HepG2 (cell line): ENCODE data around the gene CEP76. TPM values are rescaled to one million over a fixed set of nuclear protein-coding genes. Genes with fewer than 3 reads are reported as not detected.

Source experiments
- ARNT2 ChIP-seq: sonication (generic); formaldehyde crosslinking; IDR thresholded peaks from 2 replicates; pipeline ENCODE4 v1.8.0; 2022; ENCODE audit warnings: mild to moderate bottlenecking, low read depth, missing genetic modification reagents, moderate library complexity
- ATF4 ChIP-seq, 2 experiments: fragments of 450-650 bp in 1 of 2; sonication (generic) in 1 of 2; formaldehyde crosslinking; IDR thresholded peaks; 2 replicates each; pipeline versions ENCODE4 v1.5.0 to v1.8.0; 2020 to 2022; ENCODE audit warnings: mild to moderate bottlenecking in 1 of 2, missing genetic modification reagents in 1 of 2
- CBX2 ChIP-seq, 2 experiments: fragments of 200-600 bp in 1 of 2; sonication (generic); formaldehyde crosslinking in 1 of 2; IDR thresholded peaks; 2 replicates each; pipeline versions ENCODE4 v1.7.0 to v1.8.1; 2018 to 2022; ENCODE audit warnings: low read depth in 2 of 2, low read length in 1 of 2, mild to moderate bottlenecking in 1 of 2, missing genetic modification reagents in 1 of 2
- CREM ChIP-seq, 2 experiments: sonication (generic) in 1 of 2; formaldehyde crosslinking in 1 of 2; IDR thresholded peaks; 2 replicates each; pipeline versions ENCODE4 v1.4.0 to v1.6.1; 2016 to 2020; ENCODE audit warnings: antibody characterized with exemption in 1 of 2, mild to moderate bottlenecking in 1 of 2, missing genetic modification reagents in 1 of 2
- ELF1 ChIP-seq: sonication (generic); formaldehyde crosslinking; IDR thresholded peaks from 2 replicates; pipeline ENCODE4 v1.4.0; 2020; ENCODE audit warnings: missing genetic modification reagents
- ELF3 ChIP-seq: IDR thresholded peaks from 2 replicates; pipeline ENCODE4 v1.6.1; 2016; ENCODE audit warnings: missing genetic modification reagents, missing compliant biosample characterization
- FOSL2 ChIP-seq: sonication (generic); formaldehyde crosslinking; IDR thresholded peaks from 2 replicates; pipeline ENCODE4 v1.4.0; 2020; ENCODE audit warnings: missing genetic modification reagents
- FOXA1 ChIP-seq, 2 experiments: fragments of 450-650 bp in 1 of 2; sonication (generic) in 1 of 2; formaldehyde crosslinking in 1 of 2; IDR thresholded peaks; 2 replicates each; pipeline versions ENCODE4 v1.4.0 to v1.6.1; 2016 to 2020; ENCODE audit warnings: missing genetic modification reagents in 1 of 2
- GABPA ChIP-seq, 2 experiments: IDR thresholded peaks; 2 replicates each; pipeline ENCODE4 v1.6.1; 2011 to 2016; ENCODE audit warnings: low read depth in 2 of 2, low read length in 1 of 2, missing biosample characterization in 1 of 2, missing genetic modification characterization in 1 of 2
- GATAD1 ChIP-seq: IDR thresholded peaks from 2 replicates; pipeline ENCODE4 v1.6.1; 2016; ENCODE audit warnings: missing genetic modification reagents, missing compliant biosample characterization
- HNRNPUL1 ChIP-seq: fragments of 200-400 bp; formaldehyde crosslinking; IDR thresholded peaks from 2 replicates; pipeline ENCODE4 v1.6.1; 2017; ENCODE audit warnings: low read depth, mild to moderate bottlenecking, low read length, moderate library complexity
- HOXA3 ChIP-seq: sonication (generic); formaldehyde crosslinking; IDR thresholded peaks from 2 replicates; pipeline ENCODE4 v1.5.0; 2020; ENCODE audit warnings: missing genetic modification reagents
- JUNB ChIP-seq: sonication (generic); formaldehyde crosslinking; IDR thresholded peaks from 2 replicates; pipeline ENCODE4 v1.8.0; 2022; ENCODE audit warnings: missing genetic modification reagents, mild to moderate bottlenecking, borderline replicate concordance
- JUND ChIP-seq: sonication (generic); formaldehyde crosslinking; IDR thresholded peaks from 2 replicates; pipeline ENCODE4 v1.8.0; 2022; ENCODE audit warnings: mild to moderate bottlenecking, missing genetic modification reagents
- KMT2A ChIP-seq: sonication (generic); formaldehyde crosslinking; IDR thresholded peaks from 2 replicates; pipeline ENCODE4 v1.4.0; 2020; ENCODE audit warnings: missing genetic modification reagents
- KMT2B ChIP-seq: IDR thresholded peaks from 2 replicates; pipeline ENCODE4 v1.6.1; 2016; ENCODE audit warnings: missing genetic modification reagents, missing compliant biosample characterization
- MIER3 ChIP-seq: IDR thresholded peaks from 2 replicates; pipeline ENCODE4 v1.6.1; 2016; ENCODE audit warnings: missing compliant biosample characterization, borderline replicate concordance
- PTBP1 ChIP-seq: fragments of 200-400 bp; formaldehyde crosslinking; IDR thresholded peaks from 2 replicates; pipeline ENCODE4 v1.6.1; 2018; ENCODE audit warnings: low read length, low read depth; ENCODE audit not compliant: poor library complexity, severe bottlenecking
- SAP130 ChIP-seq: IDR thresholded peaks from 2 replicates; pipeline ENCODE4 v1.6.1; 2016; ENCODE audit warnings: low read depth
- TBX2 ChIP-seq: sonication (generic); formaldehyde crosslinking; IDR thresholded peaks from 2 replicates; pipeline ENCODE4 v1.5.0; 2020; ENCODE audit warnings: missing genetic modification reagents, mild to moderate bottlenecking, borderline replicate concordance
- TBX3 ChIP-seq: fragments of 450-650 bp; IDR thresholded peaks from 2 replicates; pipeline ENCODE4 v1.6.1; 2017; ENCODE audit warnings: antibody characterized with exemption, mild to moderate bottlenecking, inconsistent platforms, borderline replicate concordance
- THAP11 ChIP-seq: IDR thresholded peaks from 2 replicates; pipeline ENCODE4 v1.6.1; 2016; ENCODE audit warnings: missing biosample characterization, missing genetic modification reagents
- ZFY ChIP-seq: sonication (generic); formaldehyde crosslinking; IDR thresholded peaks from 2 replicates; pipeline ENCODE4 v1.4.0; 2020; ENCODE audit warnings: missing genetic modification reagents
- ZGPAT ChIP-seq: IDR thresholded peaks from 2 replicates; pipeline ENCODE4 v1.6.1; 2016; ENCODE audit warnings: mild to moderate bottlenecking
- ZNF335 ChIP-seq: sonication (generic); formaldehyde crosslinking; IDR thresholded peaks from 2 replicates; pipeline ENCODE4 v1.4.0; 2020; ENCODE audit warnings: missing genetic modification reagents
- ZNF75D ChIP-seq: sonication (generic); formaldehyde crosslinking; IDR thresholded peaks from 2 replicates; pipeline ENCODE4 v1.8.1; 2023; ENCODE audit warnings: missing genetic modification reagents, mild to moderate bottlenecking, borderline replicate concordance
- ZSCAN21 ChIP-seq: sonication (generic); formaldehyde crosslinking; IDR thresholded peaks from 2 replicates; pipeline ENCODE4 v1.8.0; 2022; ENCODE audit warnings: mild to moderate bottlenecking, missing genetic modification reagents, moderate library complexity, borderline replicate concordance
- polyA plus RNA-seq, 8 experiments: library from polyadenylated mRNA; depleted of rRNA in 3 of 8; stranded (reverse) in 7 of 8; unstranded in 1 of 8; fragments of >200 nt; fragmentation: Illumina TruSeq in 4 of 8; extraction: Trizol in 4 of 8; gene quantifications; 2 replicates each; pipeline versions ENCODE4 v1.2.1 to v1.2.3, GENCODE V29; 2011 to 2016; ENCODE audit warnings: low read depth in 4 of 8, missing spikeins in 1 of 8, mixed read lengths in 1 of 8; ENCODE audit not compliant: insufficient read depth in 1 of 8
- total RNA-seq, 5 experiments: library from RNA; depleted of rRNA; stranded (reverse); fragments of >200 nt; fragmentation: Illumina TruSeq; extraction: Trizol; gene quantifications; 2 replicates each; pipeline ENCODE4 v1.2.3, GENCODE V29; 2016; ENCODE audit warnings: low read depth in 1 of 5

The CEP76 gene
- total and polyA plus RNA-seq, 2 of the 13 experiments (the other 11 are each of a cell fraction or from before 2014, with no cell fraction given) = 13.9 to 15.1 TPM

- no peak for TF ChIP-seq JUND
- no peak; the same call in 1 of the 2 replicates for TF ChIP-seq THAP11
- TF ChIP-seq ZNF335 = peak; percentile 29; the same call in 1 of the 2 replicates
- 0 out of 2 replicates have a peak, but pooled peaks have one; percentile 25 for TF ChIP-seq KMT2B (CRISPR knock-in tag)
- TF ChIP-seq GATAD1 (CRISPR knock-in tag) = no peak
- TF ChIP-seq KMT2A (CRISPR knock-in tag) = 0 out of 2 replicates have a peak, but pooled peaks have one; percentile 34
- TF ChIP-seq TBX2 = peak; percentile 71
- peak; percentile 82 for TF ChIP-seq FOSL2
- TF ChIP-seq HOXA3 (CRISPR knock-in tag) = peak; percentile 35; the same call in 1 of the 2 replicates
- no peak for TF ChIP-seq GABPA (IDR thresholded peaks at IDR 0.05; ENCODE audit: low read depth, low read length)
- peak; percentile 63 for TF ChIP-seq GABPA (CRISPR knock-in tag; IDR thresholded peaks at IDR 0.05; ENCODE audit: low read depth)
- peak; percentile 29; the same call in 1 of the 2 replicates for TF ChIP-seq ELF3 (CRISPR knock-in tag)
- no peak for TF ChIP-seq PTBP1
- peak; percentile 35; the same call in 1 of the 2 replicates for TF ChIP-seq SAP130 (CRISPR knock-in tag)
- TF ChIP-seq ZGPAT = 0 out of 2 replicates have a peak, but pooled peaks have one; percentile 21
- TF ChIP-seq ZSCAN21 (CRISPR knock-in tag) = 0 out of 2 replicates have a peak, but pooled peaks have one; percentile 25
- no peak for TF ChIP-seq JUNB
- no peak for TF ChIP-seq ZNF75D (CRISPR knock-in tag)
- peak; percentile 32; the same call in 1 of the 2 replicates for TF ChIP-seq ZFY (CRISPR knock-in tag)
- TF ChIP-seq ARNT2 (CRISPR knock-in tag) = no peak
- peak; percentile 52; the same call in 1 of the 2 replicates for TF ChIP-seq TBX3
- 0 out of 2 replicates have a peak, but pooled peaks have one; percentile 38 for TF ChIP-seq FOXA1 (IDR thresholded peaks at IDR 0.05)
- TF ChIP-seq FOXA1 (CRISPR knock-in tag; IDR thresholded peaks at IDR 0.05) = 0 out of 2 replicates have a peak, but pooled peaks have one; percentile 17
- no peak for TF ChIP-seq HNRNPUL1
- TF ChIP-seq ATF4 (CRISPR knock-in tag; IDR thresholded peaks at IDR 0.05) = peak in 1 of 2 experiments; percentile 53; a peak in 1 of 4 replicates
- 0 out of 2 replicates have a peak, but pooled peaks have one; percentile 23 for TF ChIP-seq ELF1 (CRISPR knock-in tag)
- 0 out of 2 replicates have a peak, but pooled peaks have one; percentile 17 for TF ChIP-seq CREM (IDR thresholded peaks at IDR 0.05)
- TF ChIP-seq CREM (CRISPR knock-in tag; IDR thresholded peaks at IDR 0.05) = no peak
- no peak for TF ChIP-seq CBX2 (IDR thresholded peaks at IDR 0.05; ENCODE audit: low read depth, low read length)
- TF ChIP-seq CBX2 (CRISPR knock-in tag; IDR thresholded peaks at IDR 0.05; ENCODE audit: low read depth) = no peak
- TF ChIP-seq MIER3 = 0 out of 2 replicates have a peak, but pooled peaks have one; percentile 28
These were observed 62.3 kb downstream of the CEP76 start (continued) for GRCh38 chr18:12639990-12640880.
